Esophagus (tissue), 2 donors: ENCODE results near the gene HBZ. TPM values are rescaled to one million over a fixed set of nuclear protein-coding genes. Genes with fewer than 3 reads are reported as not detected.

Experiments used
- H3K27ac ChIP-seq, 2 donors: one replicate each; pipeline ENCODE4 v1.5.1; 2013; ENCODE audit warnings: low read depth in 2 of 2, mild to moderate bottlenecking in 2 of 2, inconsistent platforms in 1 of 2, low read length in 1 of 2, moderate library complexity in 1 of 2
- H3K27me3 ChIP-seq, 2 donors: one replicate each; pipeline ENCODE4 v1.6.1; 2013; ENCODE audit warnings: low read length in 2 of 2, control low read depth in 1 of 2, mild to moderate bottlenecking in 1 of 2; ENCODE audit not compliant: insufficient read depth in 2 of 2, control insufficient read depth in 1 of 2
- H3K36me3 ChIP-seq, 2 donors: one replicate each; pipeline ENCODE4 v1.6.1; 2013; ENCODE audit warnings: low read length in 1 of 2; ENCODE audit not compliant: control insufficient read depth in 2 of 2, insufficient read depth in 2 of 2
- H3K4me1 ChIP-seq, 2 donors: one replicate each; pipeline ENCODE4 v1.6.1; 2013; ENCODE audit warnings: low read length in 1 of 2; ENCODE audit not compliant: control insufficient read depth in 2 of 2, insufficient read depth in 2 of 2
- H3K4me3 ChIP-seq, 2 donors: one replicate each; pipeline ENCODE4 v1.5.1; 2013; ENCODE audit warnings: low read length in 2 of 2, mild to moderate bottlenecking in 2 of 2, low read depth in 1 of 2, moderate library complexity in 1 of 2
- H3K9me3 ChIP-seq, 2 donors: one replicate each; pipeline ENCODE4 v1.6.1; 2013; ENCODE audit warnings: mild to moderate bottlenecking in 2 of 2, low read depth in 1 of 2, low read length in 1 of 2, moderate library complexity in 1 of 2; ENCODE audit not compliant: control insufficient read depth in 2 of 2, insufficient read depth in 1 of 2
- WGBS, 2 donors: extraction: QIAGEN DNeasy Blood & Tissue Kit; methylation state at CpG; one replicate each; pipeline ENCODE4 v1.1.7; 2013; 5-methylcytosine and 5-hydroxymethylcytosine counted together
- polyA plus RNA-seq, 2 donors: library from polyadenylated mRNA; stranded (reverse); fragments of 200-250 nt; gene quantifications; one replicate each; pipeline ENCODE4 v1.2.3, GENCODE V29; 2013
- donor health status: healthy with polysubstance abuse.
- donor health status: Bipolar disorder and iron deficiency.

The HBZ gene
- polyA plus RNA-seq, 2 donors: not detected

GRCh38 chr16:183005-183404 is 30.6 kb downstream of the HBZ start:
- no peak overlapping the region for H3K4me3 ChIP-seq
- H3K4me1 ChIP-seq: peaks cover 5 to 11% of the 10 kb centered on the region in 2 donors
- WGBS, 2 donors: 72 to 76% methylated on average over 7 of the region's 7 CpGs
- H3K27ac ChIP-seq: no peak overlapping the region
- H3K27me3 ChIP-seq: peaks cover 4 to 11% of the 10 kb centered on the region in 2 donors
- peaks cover 0 to 6% of the 10 kb centered on the region in 2 donors for H3K36me3 ChIP-seq
- no peaks in the 10 kb centered on the region for H3K9me3 ChIP-seq

- H3K27me3 ChIP-seq: peaks cover 0 to 3% of the 10 kb centered on the region in 2 donors
- H3K36me3 ChIP-seq: peaks cover 3 to 17% of the 10 kb centered on the region in 2 donors
- no peak overlapping the region for H3K4me3 ChIP-seq
- 82 to 88% methylated on average over 13 of the region's 13 CpGs for WGBS, 2 donors
- no peaks in the 10 kb centered on the region for H3K9me3 ChIP-seq
- H3K4me1 ChIP-seq: peaks cover 4 to 10% of the 10 kb centered on the region in 2 donors
- H3K27ac ChIP-seq: no peak overlapping the region
Observed at GRCh38 chr16:185213-185612, 32.8 kb downstream of the HBZ start.

GRCh38 chr16:185691-186090 is 33.2 kb downstream of the HBZ start:
- no peak overlapping the region for H3K27ac ChIP-seq
- no peak overlapping the region for H3K4me3 ChIP-seq
- peaks cover 3 to 17% of the 10 kb centered on the region in 2 donors for H3K36me3 ChIP-seq
- 83 to 86% methylated on average over 11 of the region's 11 CpGs for WGBS, 2 donors
- no peaks in the 10 kb centered on the region for H3K9me3 ChIP-seq
- H3K4me1 ChIP-seq: peaks cover 0 to 6% of the 10 kb centered on the region in 2 donors
- no peaks in the 10 kb centered on the region for H3K27me3 ChIP-seq

- no peaks in the 10 kb centered on the region for H3K9me3 ChIP-seq
- H3K4me1 ChIP-seq: no peaks in the 10 kb centered on the region
- H3K36me3 ChIP-seq: peaks cover 3 to 31% of the 10 kb centered on the region in 2 donors
- no peaks in the 10 kb centered on the region for H3K27me3 ChIP-seq
- no peak overlapping the region for H3K27ac ChIP-seq
- no peak overlapping the region for H3K4me3 ChIP-seq
- 97% methylated on average over 8 of the region's 8 CpGs for WGBS, 2 donors
Observed at GRCh38 chr16:187330-187729, 34.9 kb downstream of the HBZ start.

GRCh38 chr16:188674-189073 is 36.2 kb downstream of the HBZ start:
- Histone ChIP-seq H3K4me1 (no peaks in the 10 kb centered on the region), H3K27ac (no peak overlapping the region), H3K4me3 (no peak overlapping the region), H3K27me3 (no peaks in the 10 kb centered on the region), H3K36me3 (peaks cover 7 to 36% of the 10 kb centered on the region in 2 donors), H3K9me3 (no peaks in the 10 kb centered on the region)
- WGBS, 2 donors: 70 to 72% methylated on average over 8 of the region's 8 CpGs

- H3K4me1 ChIP-seq: no peaks in the 10 kb centered on the region
- no peak overlapping the region for H3K27ac ChIP-seq
- no peak overlapping the region for H3K4me3 ChIP-seq
- WGBS, 2 donors: 94 to 95% methylated on average over 34 of the region's 34 CpGs
- peaks cover 10 to 39% of the 10 kb centered on the region in 2 donors for H3K36me3 ChIP-seq
- H3K27me3 ChIP-seq: no peaks in the 10 kb centered on the region
- H3K9me3 ChIP-seq: no peaks in the 10 kb centered on the region
Observed at GRCh38 chr16:189604-190186, 37.3 kb downstream of the HBZ start.

- Histone ChIP-seq H3K27ac (no peak overlapping the region), H3K36me3 (peaks cover 17 to 47% of the 10 kb centered on the region in 2 donors), H3K4me3 (no peak overlapping the region), H3K9me3 (no peaks in the 10 kb centered on the region), H3K27me3 (no peaks in the 10 kb centered on the region), H3K4me1 (no peaks in the 10 kb centered on the region)
- WGBS, 2 donors: 85 to 93% methylated on average over 4 of the region's 4 CpGs
Observed at GRCh38 chr16:191831-192230, 39.4 kb downstream of the HBZ start.

- Histone ChIP-seq H3K4me3 (no peak overlapping the region), H3K4me1 (no peaks in the 10 kb centered on the region), H3K27ac (no peak overlapping the region), H3K27me3 (no peaks in the 10 kb centered on the region), H3K36me3 (peaks cover 17 to 47% of the 10 kb centered on the region in 2 donors), H3K9me3 (no peaks in the 10 kb centered on the region)
- 90 to 94% methylated on average over 11 of the region's 11 CpGs for WGBS, 2 donors
Observed at GRCh38 chr16:192686-193085, 40.2 kb downstream of the HBZ start.

GRCh38 chr16:193441-193840 is 41.0 kb downstream of the HBZ start:
- Histone ChIP-seq H3K27me3 (no peaks in the 10 kb centered on the region), H3K27ac (no peak overlapping the region), H3K4me1 (no peaks in the 10 kb centered on the region), H3K36me3 (peaks cover 17 to 48% of the 10 kb centered on the region in 2 donors), H3K4me3 (no peak overlapping the region), H3K9me3 (no peaks in the 10 kb centered on the region)
- WGBS, 2 donors: 93 to 94% methylated on average over 14 to 15 of the region's 15 CpGs

GRCh38 chr16:194516-194915 is 42.1 kb downstream of the HBZ start:
- 93 to 98% methylated on average over 6 of the region's 6 CpGs for WGBS, 2 donors

More at GRCh38 chr16:194516-194915, 42.1 kb downstream of the HBZ start:
- no peak overlapping the region for H3K4me3 ChIP-seq
- no peak overlapping the region for H3K27ac ChIP-seq
- no peaks in the 10 kb centered on the region for H3K27me3 ChIP-seq
- no peaks in the 10 kb centered on the region for H3K4me1 ChIP-seq
- H3K36me3 ChIP-seq: peaks cover 14 to 49% of the 10 kb centered on the region in 2 donors
- H3K9me3 ChIP-seq: no peaks in the 10 kb centered on the region
